ENCODE measurements around the gene GNAT1.

Gene GNAT1

DNA sequence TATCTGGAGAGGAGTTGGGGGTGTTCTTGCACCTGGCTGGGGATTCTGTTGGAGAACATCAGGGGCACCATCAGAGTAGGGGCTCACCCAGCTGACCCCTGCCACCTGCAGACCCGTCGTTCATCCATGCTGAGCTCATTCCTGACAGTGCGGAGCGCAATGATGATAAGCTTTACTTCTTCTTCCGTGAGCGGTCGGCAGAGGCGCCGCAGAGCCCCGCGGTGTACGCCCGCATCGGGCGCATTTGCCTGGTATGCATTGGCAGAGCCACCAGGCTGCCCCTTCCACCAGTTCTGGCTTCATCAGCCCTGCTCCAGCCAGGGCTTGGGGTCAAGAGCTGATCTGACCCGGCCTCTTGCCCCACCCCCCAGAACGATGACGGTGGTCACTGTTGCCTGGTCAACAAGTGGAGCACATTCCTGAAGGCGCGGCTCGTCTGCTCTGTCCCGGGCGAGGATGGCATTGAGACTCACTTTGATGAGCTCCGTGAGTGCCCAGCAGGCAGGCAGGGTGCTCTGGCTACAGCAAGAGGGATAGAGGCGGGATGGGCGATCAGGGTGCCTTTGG, 8.8 kb upstream of the GNAT1 start:
- DNase-seq = no peak

DNA sequence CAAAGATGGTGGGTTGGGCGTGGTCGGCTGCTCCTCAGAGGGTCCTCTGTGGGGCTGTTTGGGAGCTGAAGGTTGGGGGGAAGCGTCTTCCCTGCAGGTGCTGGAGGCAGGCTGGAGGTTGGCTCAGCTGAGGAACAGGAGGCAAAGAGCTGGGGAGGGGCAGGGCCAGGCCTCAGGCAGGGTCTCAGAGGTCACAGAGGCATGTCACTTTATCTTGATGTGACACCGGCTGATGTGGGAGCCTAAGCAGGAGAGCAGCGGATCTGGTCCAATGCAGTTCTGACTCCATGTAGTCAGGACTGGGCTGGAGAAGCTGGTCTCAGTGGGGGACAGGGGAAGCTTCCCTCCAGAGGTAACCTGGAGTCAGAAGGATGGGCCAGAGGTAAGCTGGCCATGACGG, 7.7 kb upstream of the GNAT1 start:
- DNase-seq = no peak

DNA sequence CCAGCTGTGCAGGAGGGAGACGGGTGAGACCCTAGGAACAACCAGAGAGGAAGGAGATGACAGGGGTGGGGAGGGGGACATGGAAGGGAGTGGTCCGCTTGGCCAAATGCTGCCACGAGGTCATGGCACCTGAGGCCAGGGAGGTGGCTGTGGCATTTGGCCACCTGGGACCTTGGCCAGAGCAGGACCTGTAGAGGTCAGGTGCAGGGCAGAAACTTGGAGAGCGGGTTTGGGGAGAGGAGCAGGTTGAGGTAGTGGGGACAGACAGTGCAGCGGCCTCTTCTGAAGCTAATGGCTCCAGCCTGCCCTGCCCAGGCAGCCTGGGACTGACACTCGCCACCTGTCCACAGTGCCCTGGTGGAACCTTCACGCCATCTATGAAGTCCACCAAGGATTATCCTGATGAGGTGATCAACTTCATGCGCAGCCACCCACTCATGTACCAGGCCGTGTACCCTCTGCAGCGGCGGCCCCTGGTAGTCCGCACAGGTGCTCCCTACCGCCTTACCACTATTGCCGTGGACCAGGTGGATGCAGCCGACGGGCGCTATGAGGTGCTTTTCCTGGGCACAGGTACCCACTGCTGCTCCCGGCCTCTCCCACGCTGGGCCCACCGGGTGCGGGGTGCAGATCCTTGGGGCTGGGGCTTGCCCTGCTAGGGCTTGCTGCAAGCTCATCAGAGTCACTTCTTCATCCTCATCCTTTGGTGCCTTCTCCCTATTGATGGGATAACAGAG, 7.0 kb upstream of the GNAT1 start:
- DNase-seq = no peak

DNA sequence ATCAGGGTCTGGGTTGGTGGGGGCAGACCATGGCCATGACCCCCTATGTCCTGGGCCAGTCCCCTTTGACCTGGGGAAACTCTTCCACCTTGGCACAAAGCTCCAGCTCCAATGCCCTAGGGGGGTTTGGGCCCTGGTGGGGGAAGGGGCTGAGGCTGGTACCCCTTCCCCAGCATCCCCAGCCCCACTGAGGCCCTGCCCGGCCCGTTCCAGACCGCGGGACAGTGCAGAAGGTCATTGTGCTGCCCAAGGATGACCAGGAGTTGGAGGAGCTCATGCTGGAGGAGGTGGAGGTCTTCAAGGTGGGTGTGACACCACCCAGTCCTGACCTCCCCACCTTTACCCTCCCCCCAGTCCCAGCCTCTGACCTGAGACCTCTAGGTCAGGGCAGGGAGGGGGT, 6.2 kb upstream of the GNAT1 start:
- DNase-seq = no peak

DNA sequence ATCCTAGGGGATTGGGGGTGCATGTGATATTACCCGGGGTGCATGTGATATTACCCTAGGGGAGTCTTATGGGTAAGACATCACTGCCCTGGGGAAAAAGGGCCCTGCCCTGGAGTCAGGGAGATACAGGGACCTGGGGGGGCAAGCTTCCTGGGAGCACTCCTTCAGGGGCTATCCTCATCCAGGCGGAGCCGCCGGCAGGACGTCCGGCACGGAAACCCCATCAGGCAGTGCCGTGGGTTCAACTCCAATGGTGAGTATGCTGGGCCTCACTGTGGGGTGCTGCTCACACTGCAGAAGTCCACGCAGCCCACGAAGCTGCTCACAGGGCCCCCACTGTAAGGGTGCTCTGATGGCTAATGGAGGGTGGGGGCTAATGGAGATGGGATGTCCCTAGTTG, 5.3 kb upstream of the GNAT1 start:
- DNase-seq = no peak

DNA sequence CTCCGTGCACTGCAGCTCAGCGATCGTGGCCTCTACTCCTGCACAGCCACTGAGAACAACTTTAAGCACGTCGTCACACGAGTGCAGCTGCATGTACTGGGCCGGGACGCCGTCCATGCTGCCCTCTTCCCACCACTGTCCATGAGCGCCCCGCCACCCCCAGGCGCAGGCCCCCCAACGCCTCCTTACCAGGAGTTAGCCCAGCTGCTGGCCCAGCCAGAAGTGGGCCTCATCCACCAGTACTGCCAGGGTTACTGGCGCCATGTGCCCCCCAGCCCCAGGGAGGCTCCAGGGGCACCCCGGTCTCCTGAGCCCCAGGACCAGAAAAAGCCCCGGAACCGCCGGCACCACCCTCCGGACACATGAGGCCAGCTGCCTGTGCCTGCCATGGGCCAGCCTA, 3.7 kb upstream of the GNAT1 start:
- no peak for DNase-seq

DNA sequence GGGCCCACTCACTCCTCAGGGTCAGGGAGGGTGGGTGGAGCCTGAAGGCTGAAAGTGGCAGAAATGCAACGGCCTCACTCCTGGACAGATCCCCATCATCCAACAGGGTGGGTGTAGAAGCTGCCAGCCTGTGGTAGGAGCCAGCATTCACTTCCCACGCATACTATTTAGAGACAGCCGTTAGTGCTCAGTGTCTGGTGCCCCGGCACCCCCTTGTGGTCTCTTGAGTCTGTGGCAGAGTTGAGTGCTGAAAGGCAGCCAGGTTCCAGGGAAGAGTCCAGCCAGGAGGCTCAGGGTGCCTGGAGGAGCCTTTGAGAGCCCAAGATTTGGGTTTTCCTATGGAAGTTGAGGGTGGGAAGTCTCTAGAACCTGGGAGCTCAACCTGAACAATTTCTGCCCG, 2.1 kb upstream of the GNAT1 start:
- peak; percentile 21 for DNase-seq

DNA sequence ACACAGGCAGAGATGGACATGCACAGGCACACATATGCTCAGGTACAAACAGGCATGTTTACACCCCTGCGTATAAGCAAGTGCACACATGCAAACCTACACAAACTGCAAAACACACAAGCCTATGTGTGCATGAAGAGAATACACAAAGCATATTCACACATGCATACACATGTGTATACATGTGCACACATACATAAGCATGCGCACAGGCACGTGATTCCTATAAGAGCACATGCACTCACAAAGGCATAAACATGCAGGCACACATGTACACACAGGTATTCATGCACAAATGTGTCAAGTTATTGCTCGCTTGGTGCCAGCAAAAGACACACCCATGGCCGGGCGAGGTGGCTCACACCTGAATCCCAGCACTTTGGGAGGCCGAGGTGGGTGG, 1.4 kb upstream of the GNAT1 start:
- DNase-seq = no peak

DNA sequence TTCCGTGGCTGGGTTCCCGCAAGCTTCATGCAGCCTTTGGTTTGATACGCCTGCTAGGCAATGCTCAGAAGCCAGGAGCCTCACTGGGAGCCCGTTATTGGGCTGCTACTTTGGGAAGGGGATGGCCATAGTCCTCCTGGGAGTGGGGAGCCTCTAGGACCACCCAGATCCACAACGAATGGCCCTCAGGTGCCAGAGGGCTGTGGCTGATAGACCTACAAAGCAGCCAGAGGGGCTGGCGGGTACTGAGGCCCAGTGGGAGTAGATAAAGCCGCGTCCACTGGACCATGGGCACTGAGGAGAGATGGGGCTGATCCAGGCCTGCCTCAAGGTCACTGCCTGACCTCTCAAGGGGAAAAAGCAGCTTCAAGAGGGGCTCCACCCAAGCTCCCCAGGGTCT, 714 bp downstream of the GNAT1 start:
- no peak for DNase-seq

DNA sequence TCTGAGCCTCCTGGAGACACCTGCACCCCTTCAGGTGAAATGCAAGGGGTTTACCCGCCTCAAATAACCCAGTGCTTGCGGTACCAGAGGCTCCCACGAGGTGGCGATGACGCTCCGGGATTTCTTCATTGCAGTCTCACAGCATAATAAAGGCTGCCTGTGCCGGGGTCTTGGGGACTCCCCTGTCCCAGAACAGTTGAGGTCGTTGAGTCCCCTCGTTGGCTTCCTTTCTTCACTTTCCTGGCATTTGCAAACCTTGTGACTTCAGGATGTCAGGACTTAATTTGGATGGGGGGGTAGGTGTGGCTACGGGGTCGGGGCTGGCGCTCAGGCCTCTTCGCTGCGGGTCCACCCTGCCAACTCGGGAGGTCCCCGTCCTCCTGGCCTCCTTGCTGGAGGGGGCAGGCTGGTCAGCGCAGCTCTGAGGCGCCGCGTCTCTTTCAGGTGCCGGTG, 1.3 kb downstream of the GNAT1 start:
- DNase-seq = peak; percentile 87

DNA sequence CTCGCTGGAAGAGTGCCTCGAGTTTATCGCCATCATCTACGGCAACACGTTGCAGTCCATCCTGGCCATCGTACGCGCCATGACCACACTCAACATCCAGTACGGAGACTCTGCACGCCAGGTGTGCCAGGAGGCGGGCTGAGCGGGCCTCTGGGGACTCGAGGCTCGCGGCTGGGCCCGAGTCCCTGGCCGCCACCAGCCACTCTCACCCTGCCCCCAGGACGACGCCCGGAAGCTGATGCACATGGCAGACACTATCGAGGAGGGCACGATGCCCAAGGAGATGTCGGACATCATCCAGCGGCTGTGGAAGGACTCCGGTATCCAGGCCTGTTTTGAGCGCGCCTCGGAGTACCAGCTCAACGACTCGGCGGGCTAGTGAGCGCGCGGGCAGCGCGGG, 1.9 kb downstream of the GNAT1 start:
- DNase-seq = no peak

DNA sequence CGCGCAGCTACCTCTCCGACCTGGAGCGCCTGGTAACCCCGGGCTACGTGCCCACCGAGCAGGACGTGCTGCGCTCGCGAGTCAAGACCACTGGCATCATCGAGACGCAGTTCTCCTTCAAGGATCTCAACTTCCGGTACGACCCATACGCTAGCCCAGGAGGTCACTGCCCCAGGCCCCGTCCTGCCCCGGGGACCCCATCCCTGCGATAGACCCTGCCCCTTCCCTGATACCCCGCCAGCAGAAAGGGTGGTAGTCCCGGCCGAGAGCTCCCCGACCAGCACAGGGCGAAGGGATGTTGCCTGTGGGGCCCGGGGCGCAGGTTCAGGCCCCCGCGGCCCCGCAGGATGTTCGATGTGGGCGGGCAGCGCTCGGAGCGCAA, 2.3 kb downstream of the GNAT1 start:
- no peak for DNase-seq

DNA sequence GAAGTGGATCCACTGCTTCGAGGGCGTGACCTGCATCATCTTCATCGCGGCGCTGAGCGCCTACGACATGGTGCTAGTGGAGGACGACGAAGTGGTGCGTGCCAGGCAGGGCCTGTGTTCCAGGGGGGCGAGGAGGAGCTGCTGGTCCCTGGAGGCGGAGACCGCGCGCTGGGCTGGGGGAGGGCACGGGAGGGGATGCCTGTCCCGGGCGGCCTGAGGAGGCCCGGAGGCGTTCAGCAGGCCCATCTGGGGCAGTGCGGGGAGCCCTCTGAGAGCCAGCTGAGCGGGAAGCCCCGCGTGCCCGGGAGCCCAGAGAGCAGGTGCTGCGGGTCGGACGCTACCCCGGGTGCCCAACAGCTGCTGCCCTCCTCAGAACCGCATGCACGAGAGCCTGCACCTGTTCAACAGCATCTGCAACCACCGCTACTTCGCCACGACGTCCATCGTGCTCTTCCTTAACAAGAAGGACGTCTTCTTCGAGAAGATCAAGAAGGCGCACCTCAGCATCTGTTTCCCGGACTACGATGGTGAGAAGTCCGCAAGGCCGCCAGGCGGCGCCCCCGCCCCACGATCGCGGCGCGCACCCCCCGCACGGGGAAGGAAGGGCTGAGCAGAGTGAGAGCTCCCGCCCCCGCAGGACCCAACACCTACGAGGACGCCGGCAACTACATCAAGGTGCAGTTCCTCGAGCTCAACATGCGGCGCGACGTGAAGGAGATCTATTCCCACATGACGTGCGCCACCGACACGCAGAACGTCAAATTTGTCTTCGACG, 2.9 kb downstream of the GNAT1 start:
- DNase-seq = peak; percentile 88

DNA sequence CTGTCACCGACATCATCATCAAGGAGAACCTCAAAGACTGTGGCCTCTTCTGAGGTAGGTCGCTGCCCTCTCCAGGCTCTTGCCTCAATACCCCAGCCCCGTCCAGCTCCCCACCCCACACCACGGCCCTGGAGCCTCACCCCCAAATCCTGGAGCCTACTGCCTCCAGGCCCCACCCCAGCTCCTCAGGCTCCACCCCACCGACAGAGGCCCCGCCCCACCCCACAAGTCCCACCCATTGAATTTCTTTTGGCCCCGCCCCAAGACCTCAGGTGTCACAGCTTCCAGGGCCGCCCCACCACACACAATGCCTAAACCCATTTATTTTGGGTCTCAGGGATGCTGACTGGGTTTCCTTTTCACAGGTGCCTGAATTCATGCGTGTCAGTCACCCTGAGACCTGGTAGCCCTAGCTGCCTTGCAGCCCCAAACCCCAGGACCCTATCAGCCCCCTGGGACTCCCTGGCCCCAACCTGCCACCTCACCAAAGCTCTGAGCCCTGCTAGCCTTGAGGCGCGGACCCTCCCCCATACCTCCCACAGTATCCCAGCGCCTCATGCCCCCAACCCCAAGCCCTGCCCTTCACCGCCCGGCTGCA, 3.6 kb downstream of the GNAT1 start:
- DNase-seq = peak; percentile 57

DNA sequence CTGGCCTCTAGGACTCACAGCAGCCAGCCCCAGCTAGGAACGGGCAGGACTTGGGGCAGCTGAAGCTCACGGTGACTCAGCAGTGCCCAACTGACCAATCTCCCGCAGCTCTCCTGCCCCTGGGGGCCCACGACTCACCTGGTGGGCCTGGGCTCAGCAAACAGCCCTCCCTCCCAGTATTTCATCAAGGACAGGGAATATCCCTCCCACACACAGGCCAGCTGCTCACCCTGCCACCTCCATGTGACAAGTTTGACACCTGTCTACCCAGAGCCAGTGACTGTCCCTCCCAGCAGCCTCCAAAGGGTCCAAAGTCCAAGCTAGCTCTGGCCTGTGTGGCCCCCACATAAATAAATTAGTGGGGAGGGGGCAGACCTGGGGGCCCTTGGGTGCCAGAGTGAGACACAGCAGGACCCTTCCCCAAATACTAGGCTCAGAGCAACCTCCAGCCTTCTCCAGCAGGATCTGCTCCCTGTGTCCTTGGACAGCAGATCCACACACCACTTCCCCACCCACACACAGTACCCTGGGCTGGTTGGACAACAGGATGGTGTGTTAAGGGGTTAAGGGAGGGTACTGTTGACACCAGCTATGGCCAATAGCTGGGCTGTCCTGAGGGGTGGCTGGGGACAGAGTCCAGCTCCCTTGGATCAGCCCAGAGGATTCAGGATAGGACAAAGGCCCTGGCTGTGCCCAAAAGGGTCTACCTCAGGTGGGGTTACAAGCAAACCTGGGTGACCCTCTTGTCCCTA, 4.3 kb downstream of the GNAT1 start:
- DNase-seq = no peak

DNA sequence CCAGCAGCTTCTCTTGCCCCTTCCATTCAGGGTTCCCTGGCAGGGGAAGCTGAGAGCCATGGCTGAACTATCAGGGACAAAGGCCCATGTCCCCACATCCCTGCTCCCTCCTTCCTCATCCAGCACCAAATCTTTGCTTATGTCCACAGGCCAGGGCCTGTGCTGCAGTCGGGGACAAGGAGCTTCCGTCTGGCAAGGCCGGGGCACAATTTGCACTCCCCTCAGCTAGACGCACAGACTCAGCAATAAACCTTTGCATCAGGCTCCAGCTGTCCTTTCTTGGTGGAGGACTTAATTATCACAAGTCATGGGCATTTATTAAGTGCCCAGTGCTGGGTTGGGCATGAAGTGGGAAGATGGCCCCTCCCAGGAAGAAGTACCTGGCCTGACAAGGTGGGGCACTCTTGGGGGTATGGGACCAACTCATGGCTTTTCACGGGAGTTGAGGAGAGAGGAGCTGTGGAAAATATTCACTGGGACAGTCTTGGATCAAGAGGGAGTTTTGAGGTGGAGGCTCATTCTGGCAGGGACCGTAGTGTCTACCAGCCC, 4.9 kb downstream of the GNAT1 start:
- DNase-seq = no peak

DNA sequence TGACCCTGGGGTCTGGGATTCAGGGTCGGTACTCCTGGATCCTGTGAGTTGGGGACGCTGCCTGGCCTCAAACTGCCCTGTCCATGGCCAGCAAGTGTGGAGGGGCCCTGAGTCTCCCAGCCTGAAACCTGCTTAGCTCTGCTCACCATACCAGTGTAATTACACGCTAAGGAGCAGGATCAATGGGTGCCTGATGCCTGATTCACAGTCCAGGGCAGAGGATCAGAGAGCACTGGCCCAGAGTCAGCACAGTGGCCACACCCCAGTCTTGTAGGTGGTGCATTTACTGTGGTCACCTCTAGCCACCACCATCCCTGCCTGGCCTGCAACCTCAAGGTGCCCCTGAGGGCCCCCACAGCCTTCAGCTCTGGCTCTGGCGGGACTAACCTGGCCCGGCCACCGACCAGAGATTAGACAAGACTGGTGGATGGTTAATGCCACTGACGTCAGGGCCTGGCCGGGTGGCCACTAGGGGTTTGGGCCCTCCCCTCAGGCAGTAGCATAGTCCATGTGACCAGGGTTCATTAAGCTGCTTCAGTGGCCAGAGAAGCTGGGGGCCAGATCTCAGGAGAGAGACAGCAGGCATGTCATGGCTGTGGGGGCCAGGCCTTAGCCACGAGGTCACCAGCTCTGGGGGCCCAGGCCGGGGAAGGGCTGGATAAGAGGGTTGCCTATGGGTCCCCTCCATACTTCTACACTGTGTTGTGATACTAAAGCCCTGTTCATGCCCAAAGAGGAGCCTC, 10.3 kb downstream of the GNAT1 start:
- no peak for DNase-seq

DNA sequence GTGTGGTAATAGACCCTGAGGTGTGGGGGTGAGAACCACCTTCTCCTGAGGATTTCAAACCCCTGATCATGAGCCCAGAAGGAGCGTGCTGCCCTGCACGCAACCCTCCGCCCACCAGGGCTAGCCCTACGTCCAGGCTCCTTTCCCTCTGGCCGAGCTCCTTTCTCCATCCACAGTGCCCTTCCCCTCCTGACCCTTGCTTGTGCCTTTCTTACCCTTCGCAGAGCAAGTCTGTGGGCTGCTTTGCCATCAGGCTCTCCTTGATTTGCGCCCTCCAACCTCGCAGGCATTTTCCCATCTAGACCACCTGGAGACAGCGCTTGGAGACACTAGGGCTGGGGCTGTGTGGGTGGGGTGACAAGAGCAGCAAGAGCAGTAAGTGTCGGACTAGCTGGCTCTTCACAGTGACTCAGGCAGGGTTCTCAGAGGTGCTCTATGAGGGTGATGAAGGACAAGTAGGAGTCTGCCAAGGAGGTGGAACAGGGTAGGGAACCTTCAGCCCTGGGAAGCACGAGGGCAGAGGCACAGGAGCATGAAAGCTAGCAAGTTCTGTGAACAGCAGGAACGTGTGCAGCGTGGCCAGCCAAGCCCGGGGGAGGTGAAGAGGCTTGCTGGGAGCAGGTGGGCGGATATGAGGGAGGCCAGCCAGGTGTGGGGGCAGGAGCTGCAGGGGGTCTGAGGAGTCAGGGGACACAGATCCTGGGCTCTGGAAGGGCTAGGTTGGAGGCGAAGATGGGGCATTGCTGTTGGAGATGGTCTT, 11.1 kb downstream of the GNAT1 start:
- DNase-seq = no peak

DNA sequence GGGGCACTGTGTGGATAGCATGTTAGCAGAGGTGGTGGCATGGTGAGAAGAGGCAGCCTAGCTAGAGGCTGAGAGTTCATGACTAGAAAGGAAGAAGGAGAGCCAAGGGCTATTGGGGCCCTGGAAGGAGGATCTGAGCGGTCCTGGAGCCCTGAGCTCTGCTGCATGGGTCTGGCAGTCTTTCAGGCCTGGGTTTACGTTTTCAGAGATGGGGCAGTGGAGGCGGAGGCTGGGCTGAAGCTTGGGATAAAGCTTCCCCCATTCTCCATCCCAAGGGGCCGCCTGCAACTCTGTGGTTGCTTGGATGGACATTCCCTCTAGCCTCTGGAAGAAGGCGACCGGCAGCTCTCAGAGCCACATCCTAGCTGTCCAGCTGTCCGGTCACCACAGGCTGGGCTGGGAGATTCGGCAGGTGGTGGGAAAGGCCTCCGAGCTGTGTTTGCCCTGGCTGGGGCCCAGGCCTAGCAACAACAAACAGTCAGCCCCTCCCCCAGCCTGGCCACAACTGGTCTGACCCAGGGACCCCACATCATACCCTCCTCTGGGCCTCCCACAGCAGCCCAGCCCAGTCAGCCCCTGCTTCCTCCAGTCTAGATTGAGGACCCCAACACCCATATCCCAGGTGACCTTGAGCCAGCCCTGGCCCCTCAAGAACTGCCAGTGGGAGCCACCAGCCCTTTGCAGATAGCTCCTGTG, 11.9 kb downstream of the GNAT1 start:
- DNase-seq = no peak
